GM12801 (cell line): ENCODE results near the gene EHBP1.

Experiments used
- TF ChIP-seq, protein P1 (sequence below): IDR thresholded peaks from one replicate; pipeline ENCODE4 v1.5.1; 2011; ENCODE audit warnings: control low read depth; ENCODE audit not compliant: insufficient read length; ENCODE audit errors: extremely low read depth

Gene EHBP1

DNA sequence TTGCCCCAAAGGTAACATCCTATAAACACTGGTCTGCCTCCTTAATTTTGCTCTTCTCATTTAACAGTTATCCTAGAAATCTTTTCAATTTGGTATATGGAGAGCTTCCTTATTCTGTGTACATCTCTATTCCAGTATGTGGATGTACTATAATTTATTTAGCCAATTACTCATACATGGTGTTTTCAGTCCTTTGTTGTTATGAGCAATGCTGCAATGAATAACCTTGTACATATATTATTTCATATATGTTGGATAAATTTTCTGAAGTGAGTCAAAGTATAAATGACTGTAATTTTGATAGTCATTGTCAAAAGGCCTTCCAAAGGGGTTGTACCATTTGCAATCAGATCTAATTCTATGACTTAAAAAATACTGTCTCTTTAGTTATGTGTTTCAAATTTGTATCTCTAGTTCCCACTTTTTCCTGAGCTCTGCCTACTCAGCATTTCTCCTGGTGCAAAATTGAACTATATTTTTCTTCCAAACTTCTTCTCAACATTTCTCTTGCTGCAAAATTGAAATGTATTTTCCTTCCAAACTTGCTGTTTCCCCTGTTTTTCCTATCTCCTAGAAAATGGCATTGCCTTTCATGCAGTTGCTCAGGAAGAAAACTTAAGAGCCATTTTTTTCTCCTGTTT, 191.8 kb downstream of the EHBP1 start:
- TF ChIP-seq, protein P1, sequence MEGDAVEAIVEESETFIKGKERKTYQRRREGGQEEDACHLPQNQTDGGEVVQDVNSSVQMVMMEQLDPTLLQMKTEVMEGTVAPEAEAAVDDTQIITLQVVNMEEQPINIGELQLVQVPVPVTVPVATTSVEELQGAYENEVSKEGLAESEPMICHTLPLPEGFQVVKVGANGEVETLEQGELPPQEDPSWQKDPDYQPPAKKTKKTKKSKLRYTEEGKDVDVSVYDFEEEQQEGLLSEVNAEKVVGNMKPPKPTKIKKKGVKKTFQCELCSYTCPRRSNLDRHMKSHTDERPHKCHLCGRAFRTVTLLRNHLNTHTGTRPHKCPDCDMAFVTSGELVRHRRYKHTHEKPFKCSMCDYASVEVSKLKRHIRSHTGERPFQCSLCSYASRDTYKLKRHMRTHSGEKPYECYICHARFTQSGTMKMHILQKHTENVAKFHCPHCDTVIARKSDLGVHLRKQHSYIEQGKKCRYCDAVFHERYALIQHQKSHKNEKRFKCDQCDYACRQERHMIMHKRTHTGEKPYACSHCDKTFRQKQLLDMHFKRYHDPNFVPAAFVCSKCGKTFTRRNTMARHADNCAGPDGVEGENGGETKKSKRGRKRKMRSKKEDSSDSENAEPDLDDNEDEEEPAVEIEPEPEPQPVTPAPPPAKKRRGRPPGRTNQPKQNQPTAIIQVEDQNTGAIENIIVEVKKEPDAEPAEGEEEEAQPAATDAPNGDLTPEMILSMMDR: no peak

DNA sequence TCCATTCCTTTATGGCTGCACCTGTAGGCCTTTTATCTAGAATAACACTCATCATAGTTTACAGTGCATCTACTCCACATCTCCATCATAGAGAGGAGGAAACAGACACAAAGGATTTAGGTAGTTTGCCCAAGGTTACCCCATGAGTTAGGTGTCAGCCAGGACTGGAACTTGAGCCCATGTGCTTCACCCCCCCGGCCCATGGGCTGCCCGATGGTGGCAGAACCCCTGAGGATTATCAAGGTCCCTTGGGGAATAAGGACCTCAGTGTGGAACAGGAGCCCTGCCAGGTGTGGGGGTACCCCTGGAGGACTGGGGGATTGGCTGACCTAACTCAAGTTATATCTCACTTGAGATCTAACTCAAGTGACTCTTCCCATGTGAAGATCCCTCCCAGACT, 198.8 kb downstream of the EHBP1 start:
- TF ChIP-seq, protein P1: no peak

DNA sequence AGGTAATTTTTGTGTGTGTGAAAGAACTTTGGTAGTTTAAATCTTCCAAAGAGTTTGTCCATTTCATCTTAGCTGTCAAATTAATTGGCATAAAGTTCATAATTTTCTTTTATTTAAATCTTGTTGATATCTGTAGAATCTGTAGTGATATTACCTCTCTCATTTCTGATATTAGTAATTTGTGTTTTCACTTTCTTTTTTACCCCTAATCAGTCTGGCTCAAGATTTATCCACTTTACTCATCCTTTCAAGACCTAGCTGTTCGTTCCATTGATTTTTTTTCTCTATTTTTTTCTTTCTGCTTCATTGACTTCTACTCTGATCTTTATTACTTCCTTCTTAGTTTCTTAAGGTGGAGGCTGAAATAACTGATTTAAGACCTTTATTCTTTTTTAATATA, 202.6 kb downstream of the EHBP1 start:
- TF ChIP-seq, protein P1: no peak

DNA sequence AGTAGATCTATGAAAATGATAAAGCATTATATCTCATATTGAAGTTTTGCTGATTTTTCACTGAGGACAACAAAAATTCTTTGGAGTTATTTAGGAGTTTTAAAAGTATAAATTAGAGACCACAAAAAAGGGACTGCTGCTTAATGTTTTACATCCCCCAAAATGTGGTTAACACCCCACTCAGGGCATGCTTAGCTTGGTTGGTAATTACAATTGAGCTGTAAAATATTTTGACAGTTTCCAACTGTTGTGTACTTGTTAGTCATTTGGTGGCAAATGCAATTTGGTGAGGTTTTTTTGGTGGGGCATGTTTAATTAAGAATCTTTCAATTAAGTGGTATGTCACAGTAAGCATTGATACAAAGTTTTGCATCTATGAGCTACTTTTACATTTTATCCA, 207.8 kb downstream of the EHBP1 start:
- TF ChIP-seq, protein P1: no peak

DNA sequence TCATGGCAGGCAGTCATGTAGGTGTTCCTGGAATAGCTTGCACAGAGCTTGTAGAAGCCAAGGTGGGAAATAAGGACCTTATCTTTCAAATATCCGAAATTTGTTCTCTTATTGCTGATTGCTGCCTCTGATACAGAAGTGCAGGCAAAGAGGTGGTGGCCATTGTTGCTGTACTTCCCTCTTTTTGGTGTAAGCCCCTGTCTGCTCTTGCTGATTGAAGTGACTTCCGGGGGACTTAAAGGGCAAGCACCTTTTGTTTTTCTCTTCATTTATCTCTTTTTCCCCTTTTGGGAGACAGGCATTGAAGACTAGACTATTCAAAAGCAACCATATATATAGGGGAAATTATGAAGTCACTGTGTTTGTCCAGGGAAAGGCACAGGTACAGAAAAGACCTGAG, 213.5 kb downstream of the EHBP1 start:
- TF ChIP-seq, protein P1: no peak

DNA sequence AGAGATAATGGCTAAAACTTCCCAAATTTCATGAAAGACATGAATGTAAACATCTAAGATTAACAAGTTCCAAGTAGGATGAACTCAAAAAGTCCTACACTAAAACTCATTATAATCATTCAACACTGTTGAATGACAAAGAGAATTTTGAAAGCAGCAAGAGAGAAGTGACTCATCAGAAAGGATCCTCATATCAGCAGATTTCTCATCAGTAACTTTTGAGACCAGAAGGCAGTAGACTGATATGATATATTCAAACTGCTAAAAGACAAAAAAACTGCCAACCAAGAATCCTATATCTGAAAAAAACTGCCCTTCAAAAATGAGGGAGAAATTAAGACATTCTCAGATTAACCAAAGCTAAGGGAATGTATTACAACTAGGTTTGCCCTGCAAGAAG, 214.6 kb downstream of the EHBP1 start:
- TF ChIP-seq, protein P1: no peak

DNA sequence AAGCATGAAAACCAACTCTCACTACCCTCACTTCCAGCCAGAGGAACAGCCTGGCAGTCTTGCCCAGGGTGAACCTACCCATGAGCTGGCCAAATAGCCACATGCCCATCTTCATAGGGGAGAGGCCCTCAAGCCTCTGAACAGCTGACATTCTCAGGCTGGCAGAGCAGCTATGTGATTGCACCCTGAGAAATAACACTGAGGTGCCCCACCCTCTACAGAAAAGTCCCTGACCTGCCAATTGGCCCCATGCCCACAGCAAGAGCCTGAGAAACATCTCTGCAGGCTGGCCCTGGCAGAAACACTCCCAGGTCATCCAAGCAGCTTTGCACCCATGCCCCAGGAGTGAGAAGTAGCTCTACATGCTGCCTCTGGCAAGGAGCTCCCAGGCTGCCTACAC, 217.7 kb downstream of the EHBP1 start:
- TF ChIP-seq, protein P1: no peak
